Airway epithelial cell (primary cell): ENCODE measurements around the gene PEX26. TPM values are rescaled to one million over a fixed set of nuclear protein-coding genes. Genes with fewer than 3 reads are reported as not detected.

Experiments
- total RNA-seq: library from RNA; depleted of rRNA; stranded (reverse); fragments of >200 nt; gene quantifications from 2 replicates; pipeline ENCODE4 v1.2.3, GENCODE V29; 2015

The PEX26 gene
- 17.2 and 21.1 TPM in 2 replicates for total RNA-seq

GRCh38 chr22:18077639-18078328, at the start of gene PEX26:
Gene PEX26, plus strand, starts transcription at chr22:18077990. Its CDS starts 387 bp downstream, at chr22:18078377.

GRCh38 chr22:18110194-18110953, 32.6 kb downstream of the PEX26 start, which contains the start of gene TUBA8:
Gene TUBA8, plus strand, starts transcription at chr22:18110809. Its CDS starts 57 bp downstream, at chr22:18110866.

Other genes starting within 250 kb of the PEX26 start
- 18.0 and 28.9 TPM in 2 replicates for gene MICAL3, start 53.4 kb upstream of the PEX26 start, total RNA-seq
- 1.0 TPM in 1 of 2 replicates, not detected in the other for gene TUBA8, start 32.8 kb downstream of the PEX26 start, total RNA-seq
- 4.7 and 7.8 TPM in 2 replicates for gene USP18, start 72.2 kb downstream of the PEX26 start, total RNA-seq